ENCODE results near the gene APCDD1L.

Gene APCDD1L

GRCh38 chr20:58500256-58500655 lies 14.9 kb downstream of the APCDD1L start:
- Histone ChIP-seq H3K27me3 (ENCODE audit: insufficient read depth, poor library complexity, severe bottlenecking) (peaks cover 3% of the 10 kb centered on the region), H3K4me3 (replicated peaks; ENCODE audit: insufficient read depth, low read length) (no peak overlapping the region)
- TF ChIP-seq SPI1 (IDR thresholded peaks at IDR 0.05; ENCODE audit: borderline replicate concordance, low read depth) (no peak), GABPA (IDR thresholded peaks at IDR 0.05; ENCODE audit: low read depth) (no peak), REST (IDR thresholded peaks at IDR 0.05; ENCODE audit: insufficient replicate concordance, low read depth) (no peak), CTCF (IDR thresholded peaks at IDR 0.05; ENCODE audit: insufficient read depth, low read length) (no peak), POLR2AphosphoS5 (IDR thresholded peaks at IDR 0.05; ENCODE audit: low read depth) (no peak)

GRCh38 chr20:58498470-58499068 lies 16.6 kb downstream of the APCDD1L start:
- TF ChIP-seq REST (IDR thresholded peaks at IDR 0.05; ENCODE audit: insufficient replicate concordance, low read depth), result no peak
- no peak for TF ChIP-seq POLR2AphosphoS5 (IDR thresholded peaks at IDR 0.05; ENCODE audit: low read depth)
- no peak for TF ChIP-seq GABPA (IDR thresholded peaks at IDR 0.05; ENCODE audit: low read depth)
- TF ChIP-seq CTCF (IDR thresholded peaks at IDR 0.05; ENCODE audit: insufficient read depth, low read length), result no peak
- TF ChIP-seq SPI1 (IDR thresholded peaks at IDR 0.05; ENCODE audit: borderline replicate concordance, low read depth), result no peak
- Histone ChIP-seq H3K27ac (replicated peaks) (no peak overlapping the region), H3K27me3 (ENCODE audit: insufficient read depth, poor library complexity, severe bottlenecking) (peaks cover 3% of the 10 kb centered on the region), H3K4me3 (replicated peaks; ENCODE audit: insufficient read depth, low read length) (no peak overlapping the region)
- DNase-seq (ENCODE audit: low read depth in 1 of 2, low spot score in 1 of 2), result no peak

More at GRCh38 chr20:58500256-58500655, 14.9 kb downstream of the APCDD1L start:
- H3K27ac ChIP-seq (replicated peaks), result no peak overlapping the region
- no peak for DNase-seq (ENCODE audit: low read depth in 1 of 2, low spot score in 1 of 2)

- no peak overlapping the region for H3K4me3 ChIP-seq (replicated peaks; ENCODE audit: insufficient read depth, low read length)
Measured at GRCh38 chr20:58497724-58498469, 17.3 kb downstream of the APCDD1L start.

More at GRCh38 chr20:58497724-58498469, 17.3 kb downstream of the APCDD1L start:
- no peak for TF ChIP-seq GABPA (IDR thresholded peaks at IDR 0.05; ENCODE audit: low read depth)
- TF ChIP-seq CTCF (IDR thresholded peaks at IDR 0.05; ENCODE audit: insufficient read depth, low read length), result no peak
- TF ChIP-seq REST (IDR thresholded peaks at IDR 0.05; ENCODE audit: insufficient replicate concordance, low read depth), result no peak
- TF ChIP-seq POLR2AphosphoS5 (IDR thresholded peaks at IDR 0.05; ENCODE audit: low read depth), result no peak
- TF ChIP-seq SPI1 (IDR thresholded peaks at IDR 0.05; ENCODE audit: borderline replicate concordance, low read depth), result no peak
- peaks cover 3% of the 10 kb centered on the region for H3K27me3 ChIP-seq (ENCODE audit: insufficient read depth, poor library complexity, severe bottlenecking)
- H3K27ac ChIP-seq (replicated peaks), result no peak overlapping the region
- DNase-seq (ENCODE audit: low read depth in 1 of 2, low spot score in 1 of 2), result no peak

Data from HL-60 (cell line).